ENCODE results near the gene SLC6A13. TPM values are rescaled to one million over a fixed set of nuclear protein-coding genes. Genes with fewer than 3 reads are reported as not detected.

SLC6A13 gene
- total RNA-seq, 1 donor from 2014 or later = 0.38 TPM

DNA sequence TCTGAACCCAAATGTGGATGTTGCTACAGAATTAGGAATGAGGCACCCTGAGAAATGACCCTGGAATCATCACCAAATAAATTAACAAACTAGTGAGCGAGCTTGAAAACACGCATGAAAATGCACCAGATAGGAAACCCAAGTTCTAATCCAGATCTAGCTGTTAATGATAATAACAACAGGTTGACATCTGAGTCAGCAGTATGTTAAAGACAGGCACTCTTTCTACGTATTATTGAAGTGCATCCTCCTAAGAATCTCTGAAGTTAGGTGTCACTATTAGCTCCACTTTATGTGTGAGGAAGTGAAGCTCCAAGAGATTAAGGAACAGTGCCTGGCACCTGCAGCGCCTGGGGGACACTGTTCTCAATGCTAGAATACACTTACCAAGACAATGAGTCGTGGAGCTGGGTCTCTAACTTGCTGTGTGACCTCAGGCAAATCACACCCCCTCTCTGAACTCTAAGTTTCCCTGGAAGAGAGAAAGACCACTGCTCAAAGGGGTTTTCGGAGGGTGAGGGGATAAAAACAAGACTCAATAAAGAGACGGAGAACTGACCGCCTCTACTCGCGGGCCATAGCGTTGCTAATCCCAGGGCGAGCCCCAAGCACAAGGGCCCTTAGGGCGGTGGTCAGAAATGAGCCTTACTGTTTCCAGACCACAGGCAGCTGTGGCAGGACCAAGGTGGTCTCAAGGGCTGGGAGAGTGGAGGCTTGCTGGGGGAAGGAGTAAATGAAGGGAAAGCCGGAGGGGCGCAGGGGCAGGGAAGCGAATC, 50.8 kb downstream of the SLC6A13 start:
- intact Hi-C loops (cut with micrococcal nuclease) = no loop called here
- DNase-seq = no peak
- no peak for ATAC-seq (ENCODE audit: low read depth)
- H3K27me3 Mint-ChIP-seq = peaks cover 44% of the 10 kb centered on the region
- no peaks in the 10 kb centered on the region for H3K36me3 Mint-ChIP-seq (ENCODE audit: low read depth)
- H3K27ac Mint-ChIP-seq = no peak overlapping the region
- ChIA-PET CTCF (no interaction called here), POLR2A (no interaction called here)
- H3K4me3 Mint-ChIP-seq = peak overlapping the region; percentile 19
- H3K4me1 Mint-ChIP-seq = peaks cover 17% of the 10 kb centered on the region
- H3K9me3 Mint-ChIP-seq = no peaks in the 10 kb centered on the region
- TF ChIP-seq, protein P1, sequence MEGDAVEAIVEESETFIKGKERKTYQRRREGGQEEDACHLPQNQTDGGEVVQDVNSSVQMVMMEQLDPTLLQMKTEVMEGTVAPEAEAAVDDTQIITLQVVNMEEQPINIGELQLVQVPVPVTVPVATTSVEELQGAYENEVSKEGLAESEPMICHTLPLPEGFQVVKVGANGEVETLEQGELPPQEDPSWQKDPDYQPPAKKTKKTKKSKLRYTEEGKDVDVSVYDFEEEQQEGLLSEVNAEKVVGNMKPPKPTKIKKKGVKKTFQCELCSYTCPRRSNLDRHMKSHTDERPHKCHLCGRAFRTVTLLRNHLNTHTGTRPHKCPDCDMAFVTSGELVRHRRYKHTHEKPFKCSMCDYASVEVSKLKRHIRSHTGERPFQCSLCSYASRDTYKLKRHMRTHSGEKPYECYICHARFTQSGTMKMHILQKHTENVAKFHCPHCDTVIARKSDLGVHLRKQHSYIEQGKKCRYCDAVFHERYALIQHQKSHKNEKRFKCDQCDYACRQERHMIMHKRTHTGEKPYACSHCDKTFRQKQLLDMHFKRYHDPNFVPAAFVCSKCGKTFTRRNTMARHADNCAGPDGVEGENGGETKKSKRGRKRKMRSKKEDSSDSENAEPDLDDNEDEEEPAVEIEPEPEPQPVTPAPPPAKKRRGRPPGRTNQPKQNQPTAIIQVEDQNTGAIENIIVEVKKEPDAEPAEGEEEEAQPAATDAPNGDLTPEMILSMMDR (IDR thresholded peaks at IDR 0.05) = no peak

DNA sequence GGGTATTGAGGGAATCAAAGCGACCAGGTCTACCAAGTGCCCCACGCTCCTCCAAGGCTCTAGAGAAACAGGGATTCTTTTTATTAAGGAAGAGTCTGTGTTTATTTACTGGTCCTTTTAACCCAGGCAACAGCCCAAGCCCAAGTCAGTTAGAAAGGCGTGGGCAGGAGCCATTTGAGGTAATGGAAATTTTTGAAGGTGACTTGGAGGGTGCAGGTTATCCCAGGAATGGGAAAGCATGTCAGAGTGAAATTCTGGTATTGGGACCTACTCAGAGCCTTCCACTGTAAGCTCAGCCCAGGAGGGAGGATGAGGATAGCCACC, 51.5 kb downstream of the SLC6A13 start:
- no peak for DNase-seq
- H3K36me3 Mint-ChIP-seq (ENCODE audit: low read depth) = no peaks in the 10 kb centered on the region
- ChIA-PET POLR2A (no interaction called here), CTCF (no interaction called here)
- H3K27ac Mint-ChIP-seq = no peak overlapping the region
- TF ChIP-seq, protein P1 (IDR thresholded peaks at IDR 0.05) = no peak
- H3K9me3 Mint-ChIP-seq = peaks cover 3% of the 10 kb centered on the region
- no peak overlapping the region for H3K4me3 Mint-ChIP-seq
- no peak for ATAC-seq (ENCODE audit: low read depth)
- H3K27me3 Mint-ChIP-seq = peaks cover 45% of the 10 kb centered on the region
- H3K4me1 Mint-ChIP-seq = peaks cover 17% of the 10 kb centered on the region
- intact Hi-C loops (cut with micrococcal nuclease) = no loop called here

DNA sequence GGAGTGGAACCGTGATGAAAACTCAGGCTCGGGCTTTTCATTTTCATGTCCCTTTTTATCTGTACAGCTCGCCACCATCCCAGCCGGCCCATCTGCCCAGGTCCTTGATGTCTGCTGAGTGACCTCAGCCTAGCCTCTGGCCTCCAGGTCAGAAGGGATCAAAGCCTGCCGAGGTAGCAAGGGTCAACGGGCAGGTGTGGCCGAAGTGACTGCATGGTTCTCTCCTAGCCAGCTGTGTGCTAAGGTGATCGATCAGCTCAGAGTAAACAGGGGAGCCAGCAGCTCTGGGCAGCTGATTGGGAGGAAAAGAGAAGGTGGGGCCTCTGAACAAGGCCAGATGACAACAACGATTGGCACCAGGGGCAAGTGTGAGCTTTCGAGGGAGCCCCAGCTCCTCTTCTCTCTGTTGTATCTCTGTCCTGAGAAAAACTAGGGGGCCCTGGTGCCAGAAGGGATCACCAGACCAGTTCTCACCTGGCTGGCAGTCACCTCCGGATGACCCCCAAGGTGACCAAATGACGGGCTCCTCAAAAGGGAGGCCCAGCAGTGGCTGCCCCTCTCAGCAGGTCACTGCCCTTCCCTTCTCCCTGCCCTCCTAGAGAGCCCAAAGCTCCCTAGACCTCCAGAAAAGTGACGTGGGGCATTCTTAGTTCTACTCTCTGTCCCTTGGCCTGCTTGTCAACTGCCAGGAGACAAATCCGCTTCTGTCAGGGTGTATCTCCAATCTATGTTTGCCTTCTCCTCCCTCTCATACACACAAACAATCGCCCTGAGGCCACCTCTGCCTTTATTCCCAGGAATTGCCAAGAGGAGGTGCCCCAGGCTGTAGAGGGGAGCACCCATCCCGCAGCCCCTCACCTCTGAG, 52.1 kb downstream of the SLC6A13 start:
- H3K27ac Mint-ChIP-seq = no peak overlapping the region
- H3K27me3 Mint-ChIP-seq = peaks cover 47% of the 10 kb centered on the region
- H3K36me3 Mint-ChIP-seq (ENCODE audit: low read depth) = no peaks in the 10 kb centered on the region
- ChIA-PET POLR2A (no interaction called here), CTCF (no interaction called here)
- no peak overlapping the region for H3K4me3 Mint-ChIP-seq
- DNase-seq (no peak), ATAC-seq (ENCODE audit: low read depth) (no peak)
- peaks cover 17% of the 10 kb centered on the region for H3K4me1 Mint-ChIP-seq
- H3K9me3 Mint-ChIP-seq = peaks cover 4% of the 10 kb centered on the region
- intact Hi-C loops (cut with micrococcal nuclease) = no loop called here
- TF ChIP-seq, protein P1 (IDR thresholded peaks at IDR 0.05) = no peak

DNA sequence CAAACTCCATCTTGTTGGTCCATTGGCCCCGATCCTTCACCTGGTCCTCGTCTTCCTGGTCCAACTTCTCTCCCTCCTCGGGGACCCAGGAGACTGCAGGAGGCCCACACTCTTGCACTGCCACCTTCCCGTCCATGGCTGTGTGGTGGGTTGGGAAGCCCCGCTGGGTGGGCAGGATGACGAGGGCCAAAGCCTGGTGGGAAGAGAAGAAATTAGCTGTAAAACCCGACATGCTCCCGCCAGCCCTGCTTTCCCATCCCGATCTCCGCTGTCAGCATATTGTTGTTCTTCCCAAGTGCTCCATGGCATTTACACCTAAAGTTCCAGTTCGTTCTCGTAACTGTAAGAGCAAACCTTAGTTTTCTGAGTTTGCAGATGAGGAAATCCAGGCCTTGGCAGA, 52.8 kb downstream of the SLC6A13 start:
- CTCF ChIA-PET = no interaction called here
- Mint-ChIP-seq H3K27ac (no peak overlapping the region), H3K4me3 (no peak overlapping the region), H3K4me1 (peaks cover 17% of the 10 kb centered on the region), H3K27me3 (peaks cover 49% of the 10 kb centered on the region), H3K9me3 (peaks cover 4% of the 10 kb centered on the region), H3K36me3 (ENCODE audit: low read depth) (no peaks in the 10 kb centered on the region)
- intact Hi-C loops (cut with micrococcal nuclease) = no loop called here
- TF ChIP-seq, protein P1 (IDR thresholded peaks at IDR 0.05) = no peak
- POLR2A ChIA-PET = no interaction called here
- DNase-seq (no peak), ATAC-seq (ENCODE audit: low read depth) (no peak)

DNA sequence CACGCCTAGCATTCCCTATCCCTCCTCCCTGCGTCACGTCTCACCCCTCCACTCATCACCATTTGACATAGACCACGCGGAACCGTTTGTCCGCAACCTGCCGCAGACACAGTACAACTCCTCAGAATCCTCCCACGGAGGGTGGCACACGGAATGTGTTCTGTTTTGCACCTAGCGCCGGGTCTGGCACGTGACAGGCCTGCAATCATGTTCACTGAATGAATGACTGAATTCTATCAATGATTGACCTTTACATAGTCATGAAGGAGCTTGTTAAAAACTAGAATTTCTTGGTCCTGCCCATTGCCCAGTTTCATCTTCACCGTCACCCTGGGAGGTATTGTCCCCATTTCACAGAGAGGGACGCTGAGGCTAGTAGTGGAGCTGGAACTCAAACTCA, 53.4 kb downstream of the SLC6A13 start:
- no peak overlapping the region for H3K27ac Mint-ChIP-seq
- CTCF ChIA-PET = no interaction called here

More for the DNA sequence above, 53.4 kb downstream of the SLC6A13 start:
- POLR2A ChIA-PET = no interaction called here
- no peaks in the 10 kb centered on the region for H3K36me3 Mint-ChIP-seq (ENCODE audit: low read depth)
- H3K4me1 Mint-ChIP-seq = peaks cover 17% of the 10 kb centered on the region
- no peak for ATAC-seq (ENCODE audit: low read depth)
- intact Hi-C loops (cut with micrococcal nuclease) = no loop called here
- H3K4me3 Mint-ChIP-seq = no peak overlapping the region
- peaks cover 4% of the 10 kb centered on the region for H3K9me3 Mint-ChIP-seq
- DNase-seq = no peak
- TF ChIP-seq, protein P1 (IDR thresholded peaks at IDR 0.05) = no peak
- H3K27me3 Mint-ChIP-seq = peaks cover 48% of the 10 kb centered on the region
